Esophagus squamous epithelium (tissue), 5 donors: ENCODE results near the gene APLN. TPM values are rescaled to one million over a fixed set of nuclear protein-coding genes. Genes with fewer than 3 reads are reported as not detected.

ENCODE experiments used
- DNase-seq: peaks from one replicate; lab custom pipeline; 2025; lab: John Stamatoyannopoulos, UW
- H3K27ac ChIP-seq, 4 donors: fragments of 200-600 bp; sonication (generic); one replicate each; pipeline ENCODE4 v1.5.1; 2016 to 2019; ENCODE audit warnings: mild to moderate bottlenecking in 1 of 4
- H3K27me3 ChIP-seq, 4 donors: fragments of 200-600 bp; sonication (generic); 1 replicate in 3 of 4; 2 replicates in 1 of 4; pipeline versions ENCODE4 v1.5.1 to v1.6.0; 2017 to 2021; ENCODE audit warnings: antibody characterized with exemption in 1 of 4
- H3K36me3 ChIP-seq, 3 donors: fragments of 200-600 bp; sonication (generic); one replicate each; pipeline ENCODE4 v1.5.1; 2016 to 2019
- H3K4me1 ChIP-seq, 3 donors: fragments of 200-600 bp; sonication (generic); one replicate each; pipeline ENCODE4 v1.5.1; 2017 to 2019
- H3K4me3 ChIP-seq, 4 donors: fragments of 200-600 bp; sonication (generic); 1 replicate in 3 of 4; 2 replicates in 1 of 4; pipeline ENCODE4 v1.5.1; 2016 to 2019; ENCODE audit warnings: mild to moderate bottlenecking in 2 of 4, moderate library complexity in 1 of 4
- H3K9me3 ChIP-seq, 3 donors: fragments of 200-600 bp; sonication (generic); one replicate each; pipeline ENCODE4 v1.5.1; 2016 to 2019
- POLR2A ChIP-seq, 4 donors: fragments of 450-650 bp; IDR thresholded peaks; one replicate each; pipeline ENCODE4 v1.6.1; 2017; ENCODE audit warnings: antibody characterized with exemption in 4 of 4, mild to moderate bottlenecking in 4 of 4, moderate library complexity in 3 of 4
- WGBS, 2 donors: methylation state at CpG; one replicate each; pipeline ENCODE4 v1.1.5; 2018; 5-methylcytosine and 5-hydroxymethylcytosine counted together
- intact Hi-C: fragments of 100-400 bp; cut with DNase I; formaldehyde crosslinking; loops from one replicate; pipeline ENCODE4 v1.15.0; 2022
- total RNA-seq, 4 donors: library from RNA; depleted of rRNA; stranded (reverse); fragments of >200 nt; gene quantifications; one replicate each; pipeline ENCODE4 v1.1.0, GENCODE V29; 2016
- TF ChIP-seq, protein P1 (sequence below), 6 experiments: fragments of 450-650 bp in 4 of 6; fragments of 200-600 bp in 2 of 6; sonication (generic) in 2 of 6; IDR thresholded peaks; one replicate each; pipeline ENCODE4 v1.5.1; 2016 to 2019; ENCODE audit warnings: antibody characterized with exemption in 6 of 6, mild to moderate bottlenecking in 4 of 6, moderate library complexity in 4 of 6
- donor health status: DM: yes; HTN: yes; CAD: no.

APLN gene
- total RNA-seq, 4 donors from 2014 or later = 0.09 to 0.53 (median 0.44) TPM

DNA sequence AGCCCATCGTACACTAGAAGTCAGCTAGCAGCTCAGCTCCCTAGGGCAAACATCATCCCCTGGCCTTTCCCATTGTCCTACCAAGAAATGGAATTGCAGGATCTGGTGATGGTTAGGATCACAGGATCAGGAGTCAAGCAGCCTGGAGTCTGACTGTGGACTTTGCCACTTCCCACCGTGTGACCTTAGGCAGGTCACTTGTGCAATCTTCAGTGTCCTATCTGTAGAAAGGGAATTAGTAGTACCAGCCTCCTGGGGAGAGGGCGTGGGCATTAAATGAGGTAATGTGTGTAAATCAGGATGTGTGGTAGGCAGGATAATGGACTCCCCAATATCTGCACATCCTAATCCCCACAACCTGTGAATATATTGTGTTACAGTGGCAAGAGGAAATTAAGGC lies 38.6 kb upstream of the APLN start:
- H3K27me3 ChIP-seq = no peaks in the 10 kb centered on the region
- H3K27ac ChIP-seq = no peak overlapping the region
- no peak overlapping the region for H3K4me3 ChIP-seq
- WGBS, 2 donors = 81% methylated on average over 3 of the region's 3 CpGs; no CpG with 5 or more reads in 1 of the 2 donors
- H3K36me3 ChIP-seq = no peaks in the 10 kb centered on the region
- TF ChIP-seq, protein P1, sequence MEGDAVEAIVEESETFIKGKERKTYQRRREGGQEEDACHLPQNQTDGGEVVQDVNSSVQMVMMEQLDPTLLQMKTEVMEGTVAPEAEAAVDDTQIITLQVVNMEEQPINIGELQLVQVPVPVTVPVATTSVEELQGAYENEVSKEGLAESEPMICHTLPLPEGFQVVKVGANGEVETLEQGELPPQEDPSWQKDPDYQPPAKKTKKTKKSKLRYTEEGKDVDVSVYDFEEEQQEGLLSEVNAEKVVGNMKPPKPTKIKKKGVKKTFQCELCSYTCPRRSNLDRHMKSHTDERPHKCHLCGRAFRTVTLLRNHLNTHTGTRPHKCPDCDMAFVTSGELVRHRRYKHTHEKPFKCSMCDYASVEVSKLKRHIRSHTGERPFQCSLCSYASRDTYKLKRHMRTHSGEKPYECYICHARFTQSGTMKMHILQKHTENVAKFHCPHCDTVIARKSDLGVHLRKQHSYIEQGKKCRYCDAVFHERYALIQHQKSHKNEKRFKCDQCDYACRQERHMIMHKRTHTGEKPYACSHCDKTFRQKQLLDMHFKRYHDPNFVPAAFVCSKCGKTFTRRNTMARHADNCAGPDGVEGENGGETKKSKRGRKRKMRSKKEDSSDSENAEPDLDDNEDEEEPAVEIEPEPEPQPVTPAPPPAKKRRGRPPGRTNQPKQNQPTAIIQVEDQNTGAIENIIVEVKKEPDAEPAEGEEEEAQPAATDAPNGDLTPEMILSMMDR (IDR thresholded peaks at IDR 0.05) = no peak
- TF ChIP-seq POLR2A (IDR thresholded peaks at IDR 0.05) = no peak
- DNase-seq = no peak
- intact Hi-C loops = no loop called here
- no peaks in the 10 kb centered on the region for H3K9me3 ChIP-seq
- no peaks in the 10 kb centered on the region for H3K4me1 ChIP-seq

DNA sequence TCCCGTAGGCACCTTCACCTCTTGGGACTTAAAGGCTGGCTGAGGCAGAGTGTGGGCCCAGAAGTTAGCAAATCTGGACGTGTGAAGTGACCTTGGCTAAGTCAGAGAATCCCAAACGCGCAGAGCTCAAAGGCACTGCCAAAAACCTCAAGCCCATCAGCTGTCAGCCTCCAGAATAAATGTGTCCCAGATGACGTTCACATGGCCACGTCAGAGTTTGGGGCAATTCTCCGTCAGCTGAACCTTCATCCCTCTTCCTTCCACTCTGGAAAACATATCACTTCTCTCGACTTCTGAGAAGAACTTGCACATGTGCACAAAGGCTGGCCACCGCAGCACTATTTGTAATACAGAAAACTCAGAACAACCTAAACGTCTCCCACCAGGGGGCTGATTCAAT lies 35.7 kb upstream of the APLN start:
- TF ChIP-seq, protein P1 (IDR thresholded peaks at IDR 0.05) = no peak
- no peak for TF ChIP-seq POLR2A (IDR thresholded peaks at IDR 0.05)
- Histone ChIP-seq H3K4me3 (no peak overlapping the region), H3K36me3 (no peaks in the 10 kb centered on the region), H3K27me3 (no peaks in the 10 kb centered on the region), H3K9me3 (no peaks in the 10 kb centered on the region), H3K4me1 (no peaks in the 10 kb centered on the region), H3K27ac (no peak overlapping the region)
- no peak for DNase-seq
- intact Hi-C loops = no loop called here
- 60 to 70% methylated on average over 4 to 10 of the region's 10 CpGs for WGBS, 2 donors

DNA sequence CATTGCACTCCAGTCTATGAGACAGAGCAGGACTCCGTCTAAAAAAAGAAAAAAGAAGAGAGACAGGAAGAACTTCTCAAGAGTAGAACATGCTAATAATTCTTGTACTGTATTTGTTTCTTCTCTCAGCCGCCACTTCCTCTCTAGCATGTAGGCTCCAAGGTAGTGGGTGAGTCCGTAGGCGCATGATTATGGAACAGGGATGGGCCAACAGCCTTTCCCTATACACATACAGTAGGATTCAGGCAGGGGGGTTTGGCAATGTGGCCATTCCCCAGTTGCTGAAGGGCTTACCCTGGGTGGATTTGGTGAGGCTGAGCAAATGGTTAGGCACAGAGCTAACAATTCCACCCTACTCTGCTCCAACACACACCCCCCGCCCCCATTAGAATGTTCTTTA lies 35.0 kb upstream of the APLN start:
- Histone ChIP-seq H3K9me3 (no peaks in the 10 kb centered on the region), H3K27me3 (no peaks in the 10 kb centered on the region), H3K4me3 (no peak overlapping the region), H3K27ac (no peak overlapping the region), H3K36me3 (no peaks in the 10 kb centered on the region), H3K4me1 (no peaks in the 10 kb centered on the region)
- intact Hi-C loops = no loop called here
- 71 to 91% methylated on average over 4 to 5 of the region's 5 CpGs for whole genome bisulfite sequencing, 2 donors
- DNase-seq = no peak
- no peak for TF ChIP-seq POLR2A (IDR thresholded peaks at IDR 0.05)
- TF ChIP-seq, protein P1 (IDR thresholded peaks at IDR 0.05) = no peak

DNA sequence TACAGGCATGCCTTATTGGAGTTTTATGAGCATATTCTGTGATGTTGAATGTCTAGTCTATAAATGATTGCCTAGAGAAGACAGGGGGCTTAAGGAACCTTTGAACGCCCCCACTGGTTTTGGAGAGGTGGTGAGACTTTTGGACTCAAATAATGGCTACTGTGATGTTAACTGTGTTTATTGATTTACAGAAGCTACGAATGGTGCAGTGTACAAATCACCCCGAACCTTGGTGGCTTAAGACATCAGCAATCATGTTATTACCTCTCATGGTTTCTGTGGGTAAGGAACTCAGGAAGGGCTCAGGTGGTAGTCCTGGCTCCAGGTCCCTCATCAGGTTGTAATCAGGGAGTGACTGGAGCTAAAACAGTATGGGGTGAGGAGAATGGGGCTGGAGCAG lies 33.3 kb upstream of the APLN start:
- WGBS, 2 donors = 78 to 100% methylated on average over 1 to 3 of the region's 3 CpGs
- Histone ChIP-seq H3K36me3 (no peaks in the 10 kb centered on the region), H3K4me3 (no peak overlapping the region), H3K27ac (no peak overlapping the region), H3K27me3 (no peaks in the 10 kb centered on the region), H3K9me3 (no peaks in the 10 kb centered on the region), H3K4me1 (no peaks in the 10 kb centered on the region)
- intact Hi-C loops = no loop called here
- DNase-seq = no peak
- TF ChIP-seq POLR2A (IDR thresholded peaks at IDR 0.05) = no peak
- TF ChIP-seq, protein P1 (IDR thresholded peaks at IDR 0.05) = no peak

DNA sequence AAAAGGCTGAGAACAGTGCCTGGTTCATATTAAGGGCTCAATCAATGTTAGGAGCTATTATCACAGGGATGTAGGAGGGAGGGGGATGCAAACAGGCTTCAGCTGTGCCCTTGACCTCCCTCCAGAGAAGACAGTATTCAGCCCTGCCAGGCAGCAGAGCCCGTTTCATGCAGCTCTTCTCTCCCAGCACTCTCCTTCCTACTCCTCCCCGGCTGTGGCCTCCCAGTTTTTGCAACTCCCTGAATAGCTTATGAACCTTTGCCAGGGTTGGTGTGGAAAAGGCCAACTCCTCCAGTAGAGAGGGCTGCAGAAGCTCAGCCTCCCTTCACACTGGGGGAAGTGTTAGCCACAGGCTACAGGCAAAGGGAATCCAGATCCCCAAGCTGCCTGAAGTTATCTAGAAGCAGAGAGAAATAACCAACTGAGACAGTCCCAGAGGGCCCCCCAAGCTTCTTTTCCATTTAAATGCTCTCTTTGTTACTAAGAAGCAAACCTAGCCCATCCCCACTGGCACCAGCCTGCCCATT lies 31.7 kb upstream of the APLN start:
- WGBS, 2 donors = 40 to 62% methylated on average over 2 of the region's 2 CpGs
- no peaks in the 10 kb centered on the region for H3K4me1 ChIP-seq
- TF ChIP-seq, protein P1 (IDR thresholded peaks at IDR 0.05) = no peak
- no peak for TF ChIP-seq POLR2A (IDR thresholded peaks at IDR 0.05)
- intact Hi-C loops = no loop called here
- H3K9me3 ChIP-seq = no peaks in the 10 kb centered on the region
- no peak for DNase-seq
- no peak overlapping the region for H3K4me3 ChIP-seq
- no peaks in the 10 kb centered on the region for H3K36me3 ChIP-seq
- H3K27me3 ChIP-seq = no peaks in the 10 kb centered on the region
- H3K27ac ChIP-seq = no peak overlapping the region
